Stimulated activated CD8-positive, alpha-beta memory T cell treated with anti-CD3 and anti-CD28 coated beads, Interleukin-7, amount 100 ng/mL, for 48 hours (primary cell): ENCODE measurements around the gene RBM41.
"Not testable (repeated sequence)": the region's sequence is repeated elsewhere in the genome, so short reads cannot be mapped to it uniquely, and the experiment has no call there.

Experiments used
- DNase-seq, 2 donors: peaks; one replicate each; pipeline ENCODE4 v3.0.0-alpha.2; 2020; ENCODE audit warnings: low read depth in 1 of 2; ENCODE audit errors: extremely low read depth in 1 of 2

RBM41 gene

DNA sequence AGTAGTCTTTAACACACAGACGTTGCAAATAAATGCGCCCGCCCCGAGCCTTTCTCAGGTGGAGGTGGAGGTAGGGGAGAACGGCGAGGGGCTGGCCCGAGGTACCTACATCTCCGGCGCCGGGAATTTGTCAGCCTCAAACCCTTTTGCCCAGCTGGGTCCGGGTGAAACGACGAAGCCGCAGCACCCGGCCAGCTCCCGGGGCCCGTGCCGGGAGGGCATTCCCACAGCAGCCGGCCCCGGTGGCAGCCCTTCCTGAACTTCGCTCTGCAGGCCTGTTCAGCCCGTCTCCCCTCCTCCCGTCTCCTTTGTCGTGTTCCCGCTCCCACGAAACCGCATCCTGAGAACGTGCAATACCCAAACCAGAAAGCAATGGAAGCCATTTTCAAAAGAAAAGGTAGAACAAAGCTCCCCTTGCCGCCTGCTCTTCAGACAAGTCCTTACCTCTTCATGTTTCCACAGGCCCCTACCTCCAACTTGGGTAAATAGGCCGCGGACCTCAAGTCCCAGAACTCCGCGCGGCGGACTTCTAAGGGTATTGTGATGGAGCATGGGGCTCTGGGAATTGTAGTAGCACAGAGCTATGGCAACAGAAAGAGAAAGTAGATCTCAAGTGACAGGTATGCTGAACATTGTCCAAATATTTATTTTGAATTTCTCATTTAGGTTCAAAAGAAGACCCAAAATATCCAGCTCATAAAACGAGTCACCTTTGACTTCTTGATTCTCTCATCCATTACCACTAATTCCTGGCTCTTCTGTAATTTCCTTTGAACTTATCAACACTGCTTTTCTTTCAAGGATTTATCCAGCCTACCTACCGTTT lies at the start of gene RBM41:
TSS of gene RBM41 (minus strand) at position 501 of the 826 bp plus-strand sequence. CDS start at position 452, 49 bp downstream.
- DNase-seq, result peak in 1 of 2 donors; percentile 40

DNA sequence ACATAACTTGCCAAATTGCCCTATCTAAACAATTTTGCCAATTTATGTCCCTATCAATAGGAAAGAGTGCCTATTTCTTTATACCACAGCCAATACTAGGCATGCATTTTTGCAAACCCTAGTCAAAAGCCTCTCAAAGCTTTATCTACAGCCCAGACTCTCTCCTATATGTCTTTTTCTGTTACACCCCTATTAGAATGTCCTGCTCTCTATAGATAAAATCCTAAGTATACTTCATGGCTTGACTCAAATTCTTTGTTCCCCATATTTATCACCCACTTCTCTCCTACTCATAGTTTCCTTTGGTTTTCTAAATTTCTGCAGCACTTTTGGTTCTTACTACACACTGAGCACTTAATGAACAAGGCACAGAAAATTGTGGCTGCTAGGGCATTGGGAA lies 49.6 kb upstream of the RBM41 start:
- no peak for DNase-seq

DNA sequence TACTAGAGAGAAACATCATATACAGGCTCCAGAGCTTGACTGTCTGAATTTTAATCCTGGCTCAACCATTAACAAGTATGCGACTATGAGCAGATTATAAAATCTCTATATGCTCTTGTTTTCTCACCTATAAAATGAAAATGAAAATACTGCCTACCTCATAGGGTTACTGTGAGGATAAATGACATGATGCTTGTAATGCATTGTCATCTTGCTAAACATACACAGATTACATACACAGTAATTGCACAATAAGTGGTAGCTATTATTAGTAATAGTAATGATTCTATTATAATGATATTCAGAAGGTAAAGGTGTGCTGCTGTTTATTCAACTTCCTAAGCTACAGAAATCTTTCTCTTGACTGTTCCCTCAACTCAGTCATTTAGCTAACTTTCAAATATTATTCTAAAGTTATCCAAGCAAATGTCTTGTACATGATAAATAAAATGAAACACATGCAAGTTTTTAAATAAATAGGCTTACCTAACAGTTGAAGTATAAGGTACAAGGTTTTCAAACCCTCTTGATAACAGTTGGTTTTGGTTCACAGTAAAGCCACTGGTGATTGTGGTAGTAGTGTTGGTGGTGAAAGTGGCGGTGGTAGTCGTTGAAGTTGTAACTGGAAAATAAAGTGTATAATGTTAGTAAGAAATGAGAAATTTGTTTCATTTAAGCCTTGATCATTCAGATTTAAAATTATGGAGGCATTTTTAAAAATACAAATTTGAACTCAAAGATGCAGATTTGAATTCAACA lies 48.7 kb upstream of the RBM41 start:
- DNase-seq, result no peak

DNA sequence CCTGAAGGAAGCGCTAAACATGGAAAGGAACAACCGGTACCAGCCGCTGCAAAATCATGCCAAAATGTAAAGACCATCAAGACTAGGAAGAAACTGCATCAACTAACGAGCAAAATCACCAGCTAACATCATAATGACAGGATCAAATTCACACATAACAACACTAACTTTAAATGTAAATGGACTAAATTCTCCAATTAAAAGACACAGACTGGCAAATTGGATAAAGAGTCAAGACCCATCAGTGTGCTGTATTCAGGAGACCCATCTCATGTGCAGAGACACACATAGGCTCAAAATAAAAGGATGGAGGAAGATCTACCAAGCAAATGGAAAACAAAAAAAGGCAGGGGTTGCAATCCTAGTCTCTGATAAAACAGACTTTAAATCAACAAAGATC lies 39.0 kb upstream of the RBM41 start:
- DNase-seq, result not testable (repeated sequence)

DNA sequence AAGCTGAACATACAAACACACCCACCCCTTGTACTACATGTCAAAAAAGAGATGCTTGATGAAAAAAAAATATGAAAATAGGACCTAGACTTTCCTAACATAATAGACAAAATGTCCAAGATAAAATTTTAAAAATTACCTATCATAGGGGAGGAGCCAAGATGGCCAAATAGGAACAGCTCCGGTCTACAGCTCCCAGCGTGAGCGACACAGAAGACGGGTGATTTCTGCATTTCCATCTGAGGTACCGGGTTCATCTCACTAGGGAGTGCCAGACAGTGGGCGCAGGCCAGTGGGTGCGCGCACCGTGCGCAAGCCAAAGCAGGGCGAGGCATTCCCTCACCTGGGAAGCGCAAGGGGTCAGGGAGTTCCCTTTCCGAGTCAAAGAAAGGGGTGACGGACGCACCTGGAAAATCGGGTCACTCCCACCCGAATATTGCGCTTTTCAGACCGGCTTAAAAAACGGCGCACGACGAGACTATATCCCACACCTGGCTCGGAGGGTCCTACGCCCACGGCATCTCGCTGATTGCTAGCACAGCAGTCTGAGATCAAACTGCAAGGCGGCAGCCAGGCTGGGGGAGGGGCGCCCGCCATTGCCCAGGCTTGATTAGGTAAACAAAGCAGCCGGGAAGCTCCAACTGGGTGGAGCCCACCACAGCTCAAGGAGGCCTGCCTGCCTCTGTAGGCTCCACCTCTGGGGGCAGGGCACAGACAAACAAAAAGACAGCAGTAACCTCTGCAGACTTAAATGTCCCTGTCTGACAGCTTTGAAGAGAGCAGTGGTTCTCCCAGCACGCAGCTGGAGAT lies 37.2 kb upstream of the RBM41 start:
- not testable (repeated sequence) for DNase-seq

DNA sequence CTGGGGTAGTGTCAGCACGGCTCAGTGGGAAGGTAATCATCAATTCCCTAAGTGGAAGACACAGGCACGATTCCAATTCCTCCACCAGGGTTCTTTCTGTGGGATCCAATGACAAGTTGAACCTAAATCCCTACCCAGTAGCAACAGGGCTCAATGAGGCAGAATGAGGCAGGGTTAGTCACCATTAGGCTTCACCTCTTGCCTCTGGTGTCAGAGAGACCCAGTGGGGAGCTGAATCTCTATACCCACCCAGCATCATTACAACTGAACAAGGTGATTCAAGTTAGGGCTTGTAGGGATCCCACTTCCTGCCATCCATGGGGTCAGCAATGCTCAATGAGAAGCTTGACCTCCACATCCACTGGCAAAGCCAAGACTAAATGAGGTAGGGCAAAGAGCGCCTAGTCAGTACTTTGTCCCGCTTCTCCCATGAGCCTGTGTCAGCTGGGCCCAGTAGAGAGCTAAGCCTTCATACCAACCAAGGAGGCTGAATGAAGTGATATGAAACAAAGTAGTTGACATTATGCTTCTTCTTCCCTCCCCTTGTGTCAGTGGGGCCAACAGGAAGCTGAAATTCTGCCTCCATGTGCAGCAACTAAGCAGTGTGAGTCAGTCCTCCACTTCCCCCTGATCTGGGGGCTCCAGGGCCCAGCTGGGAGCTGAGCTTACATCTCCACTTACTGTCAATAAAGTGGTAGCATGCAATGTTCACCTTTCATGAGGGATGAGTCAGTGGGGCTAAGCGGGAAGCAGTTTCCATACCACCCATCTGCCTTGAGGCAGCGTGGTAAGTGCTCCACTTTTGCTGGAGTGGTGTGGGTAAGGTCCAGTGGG lies 36.4 kb upstream of the RBM41 start:
- DNase-seq, result peak in 1 of 2 donors; percentile 8

DNA sequence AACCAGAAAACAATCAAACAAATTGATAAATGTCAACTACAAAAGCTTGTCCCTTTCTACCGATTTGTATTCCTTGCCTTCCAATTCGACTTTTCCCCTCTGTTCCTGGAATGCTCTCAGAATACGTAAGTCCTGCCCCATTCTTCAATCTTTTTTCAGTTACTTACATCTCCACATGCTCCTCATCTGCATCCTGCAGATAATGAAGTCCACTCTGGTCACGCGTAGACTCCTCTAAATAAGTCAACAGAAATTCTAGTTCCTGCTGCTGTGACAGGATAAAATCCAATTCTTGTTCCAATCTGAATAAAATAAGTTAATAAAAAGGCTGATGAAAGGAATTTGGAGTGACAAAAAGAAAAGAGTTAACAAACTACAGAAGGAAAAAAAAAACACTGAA lies 34.4 kb upstream of the RBM41 start:
- no peak for DNase-seq

DNA sequence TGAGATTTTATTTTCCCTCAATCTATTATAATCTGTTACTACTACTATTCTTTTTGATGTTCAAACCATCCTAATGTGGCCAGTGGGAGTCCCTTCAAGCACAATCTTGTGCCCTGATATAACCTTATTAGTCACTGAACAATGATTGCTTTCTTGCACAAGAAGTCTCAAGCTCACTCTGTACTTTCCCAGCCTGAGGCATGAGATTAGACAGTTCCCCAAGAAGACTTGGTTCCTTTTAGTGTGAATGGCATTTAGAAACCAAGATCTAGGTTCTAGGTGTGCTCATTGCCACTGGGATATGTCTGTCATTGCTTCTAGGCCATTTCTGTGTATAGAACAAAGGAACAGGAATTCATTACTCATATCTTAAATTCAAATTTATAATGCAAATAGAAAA lies 28.0 kb upstream of the RBM41 start:
- DNase-seq, result no peak

DNA sequence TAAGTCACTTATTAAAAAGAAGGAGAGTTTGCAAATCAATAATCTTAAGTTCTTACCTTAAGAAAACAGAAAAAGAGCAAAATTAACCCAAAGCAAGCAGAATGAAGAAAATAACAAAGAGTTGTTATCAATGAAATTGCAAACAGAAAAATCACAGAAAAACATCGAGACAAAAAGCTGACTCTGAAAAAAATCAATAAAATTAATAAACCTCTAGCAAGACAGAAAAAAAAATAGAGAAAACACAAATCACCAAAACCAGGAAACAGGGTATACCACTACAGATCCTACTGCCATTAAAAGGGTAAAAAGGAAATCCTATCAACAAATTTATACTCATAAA lies 17.3 kb upstream of the RBM41 start:
- no peak for DNase-seq

DNA sequence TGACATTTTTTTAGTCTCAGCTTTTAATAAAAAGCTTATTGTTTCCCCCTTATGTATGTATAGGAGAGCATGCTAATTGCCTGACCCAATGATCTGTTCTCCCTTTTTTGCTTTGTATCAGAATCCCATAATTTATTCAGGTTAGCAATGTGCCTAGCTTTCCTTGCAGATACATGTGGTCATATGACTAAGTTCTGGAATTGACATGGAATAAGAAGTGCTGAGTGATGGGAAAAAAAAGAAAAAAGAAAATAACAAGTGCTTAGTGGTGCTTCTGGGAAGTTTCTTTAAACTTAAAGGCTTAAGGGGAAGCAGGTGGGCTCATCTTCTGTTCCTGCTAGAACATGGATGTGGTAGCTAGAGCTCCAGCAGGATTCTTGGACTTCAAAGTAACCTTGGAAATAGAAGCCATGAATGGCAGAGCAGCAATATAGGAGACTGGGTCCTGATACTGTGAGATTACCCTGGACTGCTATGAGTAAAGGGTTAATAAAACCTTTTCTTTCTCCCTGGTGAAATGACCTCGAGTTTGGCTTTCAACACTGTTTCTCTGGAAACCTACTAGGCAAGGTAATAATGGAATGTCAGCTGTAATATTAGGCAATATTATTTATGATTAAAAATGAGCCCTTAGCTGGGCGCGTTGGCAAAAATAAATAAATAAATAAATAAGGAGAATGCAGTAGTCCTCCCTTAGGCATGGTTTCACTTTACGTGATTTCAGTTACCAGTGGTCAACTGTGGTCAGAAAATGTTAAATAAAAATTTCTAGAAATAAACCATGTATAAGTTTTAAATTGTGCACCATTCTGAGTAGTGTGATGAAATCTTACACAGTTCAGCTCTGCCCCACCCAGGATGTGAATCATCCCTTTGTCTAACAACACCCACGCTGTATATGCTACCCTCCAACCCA lies 16.7 kb upstream of the RBM41 start:
- DNase-seq, result no peak

DNA sequence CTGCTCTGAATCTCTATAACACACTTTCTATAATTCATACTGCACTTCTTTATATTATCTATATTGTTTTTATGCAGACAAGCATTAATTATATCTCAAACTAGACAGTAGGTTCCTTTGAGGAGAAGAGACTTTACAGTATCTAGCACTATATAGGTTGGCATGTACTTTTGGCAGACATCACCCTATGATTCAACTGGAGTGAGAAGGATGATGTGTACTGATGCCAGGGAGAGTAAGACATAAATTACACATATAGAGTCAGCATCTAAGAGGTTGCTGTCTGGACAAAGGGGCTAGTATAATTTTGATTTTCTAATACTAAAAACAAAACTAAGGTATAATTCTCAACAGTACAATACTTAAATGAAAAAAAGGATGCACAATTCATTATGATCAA lies 5.1 kb upstream of the RBM41 start:
- no peak for DNase-seq

DNA sequence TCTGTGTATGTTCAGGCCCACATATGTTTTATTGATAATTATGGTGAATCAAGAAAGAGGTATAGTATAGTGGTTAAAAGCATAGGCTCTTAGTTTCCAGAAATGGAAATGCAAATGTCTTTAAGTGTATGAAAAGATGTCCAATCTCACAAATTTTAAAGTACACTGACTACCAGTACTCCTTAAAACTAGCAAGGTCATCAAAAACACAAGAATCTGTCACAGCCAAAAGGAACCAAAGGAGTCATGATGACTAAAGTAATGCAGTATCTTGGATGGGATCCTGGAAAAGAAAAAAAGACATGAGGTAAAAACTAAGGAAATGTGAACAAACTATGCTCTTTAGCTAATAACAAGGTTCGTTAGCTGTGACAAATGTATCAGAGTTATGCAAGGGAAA lies 661 bp upstream of the RBM41 start:
- DNase-seq, result no peak

DNA sequence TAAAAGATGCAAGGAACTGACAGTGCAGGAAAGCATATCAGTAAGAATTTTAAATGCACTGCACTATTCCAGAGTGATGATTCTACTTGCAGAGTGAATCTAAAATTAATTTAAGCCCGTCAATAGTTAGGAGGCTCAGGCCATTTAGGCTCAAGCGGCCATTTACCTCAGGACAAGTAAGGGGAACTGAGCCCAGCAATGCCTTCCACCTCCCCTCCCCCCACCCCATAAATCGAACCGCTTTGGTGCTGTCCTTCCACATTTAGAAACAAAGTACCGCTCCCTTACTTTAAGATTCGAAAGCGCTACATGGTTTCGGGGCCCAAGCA lies 665 bp downstream of the RBM41 start:
- DNase-seq, result no peak

DNA sequence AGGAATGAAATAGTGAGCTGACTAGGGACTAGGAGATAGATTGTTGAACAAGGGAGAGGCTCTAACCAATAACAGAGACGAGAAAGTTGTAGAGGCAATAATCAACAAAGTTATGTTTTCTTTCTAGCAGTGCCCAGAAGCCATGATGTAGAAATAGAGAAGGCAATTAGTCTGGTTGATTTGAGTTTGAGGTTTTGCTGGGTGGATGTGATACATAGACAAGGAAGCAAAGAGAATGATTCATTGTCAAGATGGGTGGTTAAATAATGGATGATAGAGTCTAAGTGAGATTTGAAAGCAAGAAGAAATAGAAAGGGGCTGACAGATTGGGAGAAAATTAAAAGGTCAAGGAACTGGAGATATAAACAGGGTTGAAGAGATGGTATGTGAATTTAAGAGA lies 11.2 kb downstream of the RBM41 start:
- no peak for DNase-seq

DNA sequence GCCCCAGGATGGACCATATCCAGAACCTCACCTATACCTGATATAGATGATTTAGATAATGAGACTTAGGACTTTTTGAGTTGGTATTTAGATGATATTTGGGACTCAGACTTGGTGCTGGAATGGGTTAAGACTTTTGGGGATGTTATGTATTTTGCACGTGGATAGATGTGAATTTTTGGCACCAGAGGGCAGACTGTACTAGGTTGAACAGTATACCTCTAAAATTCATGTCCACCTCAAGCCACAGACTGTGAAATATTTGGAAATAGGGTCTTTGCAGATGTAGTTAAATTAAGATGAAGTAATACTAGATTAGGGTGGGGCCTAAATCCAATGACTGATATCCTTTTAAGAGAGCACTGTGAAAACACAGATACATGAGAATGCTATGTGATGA lies 15.6 kb downstream of the RBM41 start:
- no peak for DNase-seq

DNA sequence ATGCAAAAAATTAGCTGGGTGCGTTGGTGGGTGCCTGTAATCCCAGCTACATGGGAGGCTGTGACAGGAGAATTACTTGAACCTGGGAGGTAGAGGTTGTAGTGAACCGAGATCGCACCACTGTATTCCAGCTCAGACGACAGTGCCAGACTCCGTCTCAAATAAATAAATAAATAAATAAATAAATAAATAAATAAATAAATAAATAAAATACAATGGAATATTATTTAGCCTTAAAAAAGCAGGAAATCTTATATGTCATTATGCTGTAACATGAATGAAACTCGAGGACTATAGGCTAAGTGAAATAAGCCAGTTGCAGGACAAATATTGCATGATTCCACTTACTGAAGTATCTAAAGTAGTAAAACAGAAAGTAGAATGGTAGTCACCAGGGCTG lies 42.5 kb downstream of the RBM41 start:
- no peak for DNase-seq

DNA sequence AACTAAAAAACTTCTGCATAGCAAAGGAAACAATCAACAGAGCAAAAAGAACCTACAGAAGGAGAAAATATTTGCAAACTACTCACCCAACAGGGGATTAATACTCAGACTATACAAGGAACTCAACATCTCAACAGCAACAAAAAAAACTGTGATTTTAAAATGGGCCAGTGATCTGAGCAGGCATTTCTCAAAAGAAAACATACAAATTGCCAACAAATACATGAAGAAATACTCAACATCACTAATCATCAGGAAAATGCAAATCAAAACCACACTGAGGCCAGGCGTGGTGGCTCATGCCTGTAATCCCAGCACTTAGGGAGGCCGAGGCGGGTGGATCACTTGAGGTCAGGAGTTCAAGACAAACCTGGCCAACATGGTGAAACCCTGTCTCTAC lies 60.9 kb downstream of the RBM41 start:
- not testable (repeated sequence) for DNase-seq

DNA sequence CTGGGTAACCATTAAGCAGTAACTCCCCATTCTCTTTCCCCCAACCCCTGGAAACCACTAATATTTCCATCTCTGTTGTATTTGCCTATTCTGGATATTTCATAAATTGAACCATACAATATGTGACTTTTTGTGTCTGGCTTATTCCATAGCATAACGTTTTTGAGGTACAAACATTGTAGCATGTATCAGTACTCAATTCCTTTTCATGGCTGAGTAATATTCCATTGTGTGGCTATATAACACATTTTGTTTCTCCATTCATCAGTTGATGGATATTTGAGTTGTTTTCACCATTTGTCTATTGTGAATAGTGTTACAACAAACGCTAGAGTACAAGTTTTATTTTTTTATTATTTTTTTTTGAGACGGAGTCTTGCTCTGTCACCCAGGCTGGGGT lies 63.6 kb downstream of the RBM41 start:
- no peak for DNase-seq

DNA sequence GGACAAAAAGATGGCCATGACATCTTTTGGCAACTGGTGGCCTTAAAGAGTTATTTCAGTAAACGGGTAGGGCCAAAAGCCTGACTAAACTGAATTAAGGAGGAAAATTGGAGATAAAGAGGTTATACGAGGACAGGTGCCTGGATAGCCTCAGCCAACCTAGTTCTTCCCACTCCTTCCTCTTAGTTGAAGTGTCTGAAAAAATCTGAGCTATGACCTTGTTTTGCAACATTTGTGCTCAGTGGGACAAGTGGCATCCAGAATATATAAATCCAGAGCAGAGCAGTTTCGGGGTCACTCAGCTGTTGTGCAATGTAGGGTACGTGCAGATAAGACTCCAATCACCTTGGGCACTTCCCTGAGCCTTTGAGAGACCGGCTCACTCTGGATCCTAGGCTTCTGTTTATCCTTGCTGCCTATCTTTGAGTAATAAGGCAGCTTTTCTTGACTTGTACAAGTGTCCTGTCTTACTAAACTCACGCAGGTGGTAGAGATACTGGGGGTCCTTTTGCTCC lies 68.4 kb downstream of the RBM41 start:
- no peak for DNase-seq

DNA sequence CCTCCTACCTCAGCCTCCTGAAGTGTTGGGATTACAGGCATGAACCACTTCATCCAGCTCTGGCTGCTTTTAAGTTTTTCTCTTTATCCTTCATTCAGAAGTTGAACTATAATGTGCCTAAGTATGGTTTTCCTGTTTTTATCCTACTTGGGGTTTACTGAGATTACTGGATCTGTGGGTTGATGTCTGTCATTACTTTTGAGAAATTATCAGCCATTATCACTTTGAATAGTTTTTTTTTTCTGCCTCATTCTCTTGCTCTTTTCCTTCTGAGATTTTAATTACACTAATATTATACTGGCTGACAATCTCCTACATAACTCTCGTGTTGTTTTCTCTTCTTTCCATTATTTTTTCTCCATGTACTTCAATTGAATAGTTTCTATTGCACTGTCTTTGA lies 71.0 kb downstream of the RBM41 start:
- DNase-seq, result no peak
